Osteoblast (primary cell): ENCODE data around the gene DPYSL5. TPM values are rescaled to one million over a fixed set of nuclear protein-coding genes. Genes with fewer than 3 reads are reported as not detected.

ENCODE experiments used
- DNase-seq: peaks from one replicate; pipeline ENCODE4 v3.0.0; 2011; ENCODE audit warnings: low spot score, mixed read lengths; ENCODE audit not compliant: insufficient read length; ENCODE audit errors: missing footprints
- H2AFZ ChIP-seq: 2 replicates; pipeline ENCODE4 v1.6.0; 2011; ENCODE audit warnings: mild to moderate bottlenecking, low read length
- H3K27ac ChIP-seq: 2 replicates; pipeline ENCODE4 v1.5.1; 2011; ENCODE audit warnings: mild to moderate bottlenecking, low read depth, low read length, moderate library complexity
- H3K27me3 ChIP-seq: 2 replicates; pipeline ENCODE4 v1.6.0; 2012; ENCODE audit warnings: mild to moderate bottlenecking, control low read depth, inconsistent platforms, low read length, moderate library complexity; ENCODE audit not compliant: insufficient read depth
- H3K36me3 ChIP-seq: 2 replicates; pipeline ENCODE4 v1.5.1; 2011; ENCODE audit warnings: mild to moderate bottlenecking, low read length, control low read depth, moderate library complexity; ENCODE audit not compliant: insufficient read depth
- H3K4me1 ChIP-seq: 2 replicates; pipeline ENCODE4 v1.5.1; 2011; ENCODE audit warnings: mild to moderate bottlenecking, low read length, control low read depth, moderate library complexity; ENCODE audit not compliant: insufficient read depth
- H3K4me2 ChIP-seq: 2 replicates; pipeline ENCODE4 v1.6.0; 2011; ENCODE audit warnings: mild to moderate bottlenecking, low read length; ENCODE audit not compliant: insufficient read depth
- H3K4me3 ChIP-seq: fragments of 200-600 bp; sonication (generic); 3 replicates; pipeline ENCODE4 v1.5.1; 2012; ENCODE audit warnings: mild to moderate bottlenecking, low read length, inconsistent platforms; ENCODE audit not compliant: insufficient read depth
- H3K79me2 ChIP-seq: 2 replicates; pipeline ENCODE4 v1.6.0; 2012; ENCODE audit warnings: mild to moderate bottlenecking, low read length, control low read depth, inconsistent platforms; ENCODE audit not compliant: insufficient read depth
- H3K9me3 ChIP-seq: 2 replicates; pipeline ENCODE4 v1.5.1; 2011; ENCODE audit warnings: low read depth, low read length, control low read depth
- H4K20me1 ChIP-seq: 2 replicates; pipeline ENCODE4 v1.6.0; 2012; ENCODE audit warnings: mild to moderate bottlenecking, low read length, control low read depth; ENCODE audit not compliant: insufficient read depth
- CTCF ChIP-seq: IDR thresholded peaks from 2 replicates; pipeline ENCODE4 v1.5.1; 2011; ENCODE audit warnings: mild to moderate bottlenecking, low read depth, low read length, moderate library complexity; ENCODE audit errors: extremely low read depth
- total RNA-seq: library from RNA; depleted of rRNA; stranded (reverse); fragments of >200 nt; gene quantifications from 2 replicates; pipeline ENCODE4 v1.2.3, GENCODE V29; 2012

The DPYSL5 gene
- total RNA-seq, 1 donor: not detected

- no peaks in the 10 kb centered on the region for H4K20me1 ChIP-seq
- no peak for DNase-seq
- H3K27me3 ChIP-seq: peaks cover 39% of the 10 kb centered on the region
These were observed 16.7 kb downstream of the DPYSL5 start for GRCh38 chr2:26864646-26865045.

DNA sequence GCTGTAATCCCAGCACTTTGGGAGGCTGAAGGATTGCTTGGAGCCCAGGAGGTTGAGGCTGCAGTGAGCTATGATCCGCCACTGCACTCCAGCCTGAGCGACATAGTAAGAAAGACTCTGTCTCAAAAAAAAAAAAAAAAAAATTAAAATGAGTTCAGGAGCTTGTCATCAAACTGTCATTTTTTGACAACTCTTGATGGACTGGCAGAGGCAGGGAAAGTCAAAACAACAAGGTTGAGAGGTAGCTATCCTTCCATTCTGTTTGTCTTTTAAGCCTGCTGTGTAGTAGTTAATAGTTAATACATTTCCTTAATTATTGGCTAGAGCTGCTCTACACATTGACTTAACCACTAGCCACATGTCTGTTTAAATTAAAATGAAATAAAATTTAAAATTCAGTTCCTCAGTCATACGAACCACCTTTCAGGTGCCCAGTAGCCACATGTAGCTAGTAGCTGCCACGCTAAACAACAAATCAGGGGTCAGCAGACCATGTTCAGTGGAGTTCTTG, 22.7 kb downstream of the DPYSL5 start:
- no peaks in the 10 kb centered on the region for H3K4me1 ChIP-seq
- H2AFZ ChIP-seq: no peak overlapping the region
- no peak for TF ChIP-seq CTCF
- H3K27me3 ChIP-seq: peaks cover 33% of the 10 kb centered on the region
- no peak overlapping the region for H3K27ac ChIP-seq
- no peaks in the 10 kb centered on the region for H4K20me1 ChIP-seq
- no peak overlapping the region for H3K4me2 ChIP-seq
- no peaks in the 10 kb centered on the region for H3K36me3 ChIP-seq
- DNase-seq: no peak
- no peaks in the 10 kb centered on the region for H3K9me3 ChIP-seq
- no peak overlapping the region for H3K4me3 ChIP-seq
- no peaks in the 10 kb centered on the region for H3K79me2 ChIP-seq

More at GRCh38 chr2:26864646-26865045, 16.7 kb downstream of the DPYSL5 start:
- Histone ChIP-seq H3K79me2 (no peaks in the 10 kb centered on the region), H2AFZ (no peak overlapping the region), H3K4me3 (no peak overlapping the region), H3K27ac (no peak overlapping the region), H3K4me2 (no peak overlapping the region), H3K36me3 (no peaks in the 10 kb centered on the region), H3K4me1 (no peaks in the 10 kb centered on the region), H3K9me3 (no peaks in the 10 kb centered on the region)
- no peak for TF ChIP-seq CTCF

- H3K27ac ChIP-seq: no peak overlapping the region
- H3K4me1 ChIP-seq: no peaks in the 10 kb centered on the region
- no peak for TF ChIP-seq CTCF
- H3K4me2 ChIP-seq: no peak overlapping the region
- DNase-seq: no peak
- no peaks in the 10 kb centered on the region for H4K20me1 ChIP-seq
- no peaks in the 10 kb centered on the region for H3K9me3 ChIP-seq
- peaks cover 25% of the 10 kb centered on the region for H3K27me3 ChIP-seq
- H3K36me3 ChIP-seq: no peaks in the 10 kb centered on the region
- H3K4me3 ChIP-seq: no peak overlapping the region
- no peak overlapping the region for H2AFZ ChIP-seq
- no peaks in the 10 kb centered on the region for H3K79me2 ChIP-seq
These were observed 25.5 kb downstream of the DPYSL5 start for GRCh38 chr2:26873286-26873983.

DNA sequence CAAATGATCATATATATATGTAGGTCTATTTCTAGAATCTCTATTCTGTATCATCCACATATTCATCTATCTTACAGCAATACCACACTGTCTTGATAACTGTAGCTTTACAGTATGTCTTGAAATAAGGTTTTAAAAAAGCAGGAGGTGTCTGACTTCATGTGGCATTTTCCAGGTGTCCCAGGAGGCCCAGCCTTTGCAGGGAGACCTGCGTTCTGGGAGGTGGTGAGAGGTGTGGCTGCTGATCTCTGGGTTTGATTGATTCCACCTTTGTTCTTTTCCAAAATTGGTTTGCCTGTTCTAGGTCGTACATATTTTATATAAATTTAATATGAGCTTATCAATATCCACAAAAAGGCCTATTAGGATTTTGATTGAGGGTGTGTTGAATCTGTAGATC, 26.6 kb downstream of the DPYSL5 start:
- Histone ChIP-seq H3K9me3 (no peaks in the 10 kb centered on the region), H3K4me3 (no peak overlapping the region), H3K4me2 (no peak overlapping the region), H3K4me1 (no peaks in the 10 kb centered on the region), H3K27ac (no peak overlapping the region), H3K79me2 (no peaks in the 10 kb centered on the region), H2AFZ (no peak overlapping the region), H3K36me3 (no peaks in the 10 kb centered on the region), H3K27me3 (peaks cover 22% of the 10 kb centered on the region), H4K20me1 (no peaks in the 10 kb centered on the region)
- no peak for TF ChIP-seq CTCF
- no peak for DNase-seq
